ENCODE data around the gene LRTM2. TPM values are rescaled to one million over a fixed set of nuclear protein-coding genes. Genes with fewer than 3 reads are reported as not detected.

LRTM2 gene
- total RNA-seq, 6 experiments from 2014 or later: not detected

- Mint-ChIP-seq H3K4me1 (ENCODE audit: low read depth) (peaks cover 11% of the 10 kb centered on the region), H3K9me3 (no peaks in the 10 kb centered on the region), H3K36me3 (ENCODE audit: low read depth) (no peaks in the 10 kb centered on the region), H3K27ac (no peak overlapping the region), H3K27me3 (ENCODE audit: insufficient read depth) (peaks cover 56% of the 10 kb centered on the region), H3K4me3 (no peak overlapping the region)
- TF ChIP-seq CTCF (IDR thresholded peaks at IDR 0.05): no peak
- DNase-seq: no peak
Measured at GRCh38 chr12:1835211-1836131, 15.1 kb downstream of the LRTM2 start.

- Mint-ChIP-seq H3K9me3 (no peaks in the 10 kb centered on the region), H3K36me3 (ENCODE audit: low read depth) (no peaks in the 10 kb centered on the region), H3K4me1 (ENCODE audit: low read depth) (peaks cover 11% of the 10 kb centered on the region), H3K27me3 (ENCODE audit: insufficient read depth) (peaks cover 56% of the 10 kb centered on the region), H3K4me3 (no peak overlapping the region), H3K27ac (no peak overlapping the region)
- no peak for TF ChIP-seq CTCF (IDR thresholded peaks at IDR 0.05)
- no peak for DNase-seq
Measured at GRCh38 chr12:1836241-1836803, 16.0 kb downstream of the LRTM2 start.

- H3K36me3 Mint-ChIP-seq (ENCODE audit: low read depth): no peaks in the 10 kb centered on the region
- no peak overlapping the region for H3K4me3 Mint-ChIP-seq
- H3K9me3 Mint-ChIP-seq: no peaks in the 10 kb centered on the region
- H3K4me1 Mint-ChIP-seq (ENCODE audit: low read depth): peaks cover 11% of the 10 kb centered on the region
- H3K27me3 Mint-ChIP-seq (ENCODE audit: insufficient read depth): peaks cover 53% of the 10 kb centered on the region
- H3K27ac Mint-ChIP-seq: no peak overlapping the region
- no peak for DNase-seq
- TF ChIP-seq CTCF (IDR thresholded peaks at IDR 0.05): no peak
Measured at GRCh38 chr12:1836854-1837421, 16.6 kb downstream of the LRTM2 start.

- Mint-ChIP-seq H3K4me3 (no peak overlapping the region), H3K27me3 (ENCODE audit: insufficient read depth) (peaks cover 51% of the 10 kb centered on the region), H3K9me3 (no peaks in the 10 kb centered on the region), H3K36me3 (ENCODE audit: low read depth) (no peaks in the 10 kb centered on the region), H3K27ac (no peak overlapping the region), H3K4me1 (ENCODE audit: low read depth) (peaks cover 11% of the 10 kb centered on the region)
- TF ChIP-seq CTCF (IDR thresholded peaks at IDR 0.05): no peak
- DNase-seq: no peak
Measured at GRCh38 chr12:1837541-1838204, 17.3 kb downstream of the LRTM2 start.

- Mint-ChIP-seq H3K4me3 (no peak overlapping the region), H3K27me3 (ENCODE audit: insufficient read depth) (peaks cover 49% of the 10 kb centered on the region), H3K9me3 (no peaks in the 10 kb centered on the region), H3K27ac (no peak overlapping the region), H3K36me3 (ENCODE audit: low read depth) (no peaks in the 10 kb centered on the region), H3K4me1 (ENCODE audit: low read depth) (peaks cover 11% of the 10 kb centered on the region)
- no peak for TF ChIP-seq CTCF (IDR thresholded peaks at IDR 0.05)
- DNase-seq: no peak
Measured at GRCh38 chr12:1838205-1838993, 18.0 kb downstream of the LRTM2 start.
